AG09319 (cell line): ENCODE data around the gene ARHGAP8.

Source experiments
- DNase-seq: peaks from one replicate; pipeline ENCODE4 v3.0.0-alpha.2; 2010; ENCODE audit warnings: low read depth; ENCODE audit errors: extremely low read depth
- CTCF ChIP-seq: IDR thresholded peaks from 2 replicates; pipeline ENCODE4 v1.5.1; 2011; ENCODE audit warnings: low read depth, mild to moderate bottlenecking, inconsistent platforms, low read length, moderate library complexity

The ARHGAP8 gene

GRCh38 chr22:44775862-44776261, 23.5 kb downstream of the ARHGAP8 start:
- DNase-seq: no peak
- TF ChIP-seq CTCF: no peak

DNA sequence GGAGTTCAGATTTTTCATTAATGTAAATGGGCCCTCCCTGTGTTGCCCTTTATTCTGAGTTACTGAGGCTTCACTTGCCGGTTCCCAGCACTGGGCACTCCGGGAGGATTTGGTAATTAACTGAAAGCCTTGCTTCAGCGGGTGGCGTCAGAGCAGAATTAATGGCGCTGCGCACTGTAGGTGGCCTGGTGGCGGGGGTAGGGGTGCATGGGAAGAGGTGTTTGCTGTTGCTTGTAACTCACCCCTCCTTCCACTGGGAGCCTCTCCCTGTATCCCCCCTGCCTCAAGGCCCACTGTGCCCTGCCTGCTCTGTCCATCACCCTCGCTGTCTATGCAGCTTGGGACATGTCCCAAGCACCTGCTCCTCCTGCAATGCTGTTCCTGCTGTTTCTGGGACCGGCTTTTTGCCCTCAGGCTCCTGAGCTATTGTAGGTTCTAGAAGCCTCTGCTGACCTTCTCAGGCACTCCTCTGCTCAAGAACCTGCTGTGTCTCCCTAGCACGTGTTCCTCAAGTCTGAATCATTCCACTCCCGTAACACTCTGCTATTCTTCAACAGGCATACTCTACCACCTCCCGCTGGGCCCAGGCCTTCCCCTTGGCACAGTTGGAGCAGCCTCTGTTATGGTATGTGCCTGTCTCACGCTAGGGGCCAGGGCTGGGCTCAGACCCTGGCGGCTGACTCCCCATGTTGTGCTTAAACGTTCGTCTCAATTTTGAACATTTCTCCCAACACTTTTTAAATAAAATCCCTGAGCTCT, 24.4 kb downstream of the ARHGAP8 start:
- DNase-seq: no peak

GRCh38 chr22:44777364-44777755, 25.0 kb downstream of the ARHGAP8 start:
- DNase-seq: no peak
- TF ChIP-seq CTCF: no peak

More for the DNA sequence above, 24.4 kb downstream of the ARHGAP8 start:
- no peak for TF ChIP-seq CTCF

- no peak for TF ChIP-seq CTCF
- DNase-seq: no peak
Measured at GRCh38 chr22:44780876-44781449, 28.6 kb downstream of the ARHGAP8 start.

DNA sequence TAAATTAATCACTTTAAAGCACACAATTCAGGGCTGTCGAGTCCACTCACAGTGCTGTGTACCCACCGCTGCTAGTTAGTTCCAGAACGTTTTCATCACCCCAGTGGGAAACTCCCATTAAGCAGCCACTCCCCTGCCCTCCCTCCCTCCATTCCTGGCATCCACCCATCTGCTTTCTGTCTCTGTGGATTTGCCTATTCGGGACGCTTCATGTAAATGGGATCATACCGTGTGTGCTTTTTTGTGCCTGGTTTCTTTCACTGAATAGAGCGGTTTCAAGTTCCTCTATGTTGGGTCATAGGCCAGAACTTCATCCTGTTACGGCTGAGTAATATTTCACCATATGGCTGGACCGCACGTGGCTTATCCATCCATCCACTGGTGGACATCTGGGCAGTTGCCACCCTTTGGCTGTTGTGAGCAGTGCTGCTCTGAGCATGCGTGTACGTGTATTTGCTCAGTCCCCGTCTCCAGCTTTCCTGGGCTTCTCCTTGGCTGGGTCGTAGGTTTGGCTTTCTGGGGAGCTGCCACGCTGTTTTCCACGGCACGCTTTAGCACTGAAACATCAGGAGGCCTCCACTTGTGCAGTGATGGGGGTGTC, 30.1 kb downstream of the ARHGAP8 start:
- no peak for DNase-seq
- no peak for TF ChIP-seq CTCF

- DNase-seq: no peak
- TF ChIP-seq CTCF: no peak
Measured at GRCh38 chr22:44783091-44783490, 30.7 kb downstream of the ARHGAP8 start.

DNA sequence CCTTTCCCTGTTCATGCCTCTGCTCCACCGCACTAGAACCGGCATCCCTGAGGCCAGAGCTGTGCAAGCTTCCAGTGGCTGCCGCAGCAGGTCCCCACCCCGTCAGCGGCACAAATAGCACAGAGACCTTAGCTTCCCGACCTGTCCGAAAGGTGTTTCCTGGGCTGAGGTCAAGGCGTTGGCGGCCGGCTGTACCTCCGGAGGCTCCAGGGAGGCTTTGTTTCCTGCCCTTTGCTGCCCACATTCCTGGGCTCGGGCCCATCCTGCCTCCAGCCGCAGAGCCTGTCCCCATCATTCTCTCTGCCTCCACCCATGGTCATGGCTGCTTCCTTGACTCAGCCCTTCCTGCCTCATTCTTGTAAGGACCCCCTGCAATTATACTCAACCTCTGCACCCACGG, 31.2 kb downstream of the ARHGAP8 start:
- DNase-seq: no peak
- no peak for TF ChIP-seq CTCF
